GM21528 (cell line): ENCODE data around the gene VAV2.

Source experiments
- ATAC-seq: cut with Tn5 transposase; IDR thresholded peaks from one replicate; pipeline ENCODE4 v1.9.1; 2021; ENCODE audit warnings: mild to moderate bottlenecking, moderate library complexity; ENCODE audit not compliant: unreplicated experiment, low FRiP score

The VAV2 gene

DNA sequence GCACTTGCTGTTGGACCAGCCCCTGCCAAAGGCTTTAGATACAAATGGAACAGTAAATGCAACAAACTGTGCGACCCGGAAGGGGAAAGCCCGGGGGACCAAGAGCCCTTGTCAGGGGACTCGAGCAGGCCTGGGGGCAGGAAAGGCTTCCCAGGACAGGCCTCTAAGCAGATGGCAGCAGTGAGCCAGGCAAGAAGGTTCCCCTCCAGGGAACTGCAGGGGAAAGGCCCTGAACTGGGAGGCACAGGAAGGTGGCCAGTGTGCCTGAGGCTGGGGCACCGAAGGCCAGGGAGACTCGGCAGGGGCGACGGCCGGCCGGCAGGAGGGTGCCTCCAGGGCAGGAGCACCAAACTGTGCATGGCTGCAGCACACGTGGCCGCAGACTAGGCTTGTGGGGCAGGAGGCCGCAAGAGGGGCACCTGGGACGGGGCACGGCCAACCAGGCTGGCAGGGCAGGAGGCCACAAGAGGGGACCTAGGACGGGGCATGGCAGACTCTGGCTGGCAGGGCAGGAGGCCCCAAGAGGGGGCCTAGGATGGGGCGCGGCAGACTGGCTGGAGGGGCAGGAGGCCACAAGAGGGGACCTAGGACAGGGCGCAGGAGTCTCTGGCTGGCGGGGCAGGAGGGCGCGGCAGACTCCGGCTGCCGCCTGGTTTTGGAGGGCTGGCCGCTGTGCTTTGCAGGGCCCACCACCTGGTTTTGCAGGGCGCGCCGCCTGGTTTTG lies 10.0 kb downstream of the VAV2 start:
- no peak for ATAC-seq

DNA sequence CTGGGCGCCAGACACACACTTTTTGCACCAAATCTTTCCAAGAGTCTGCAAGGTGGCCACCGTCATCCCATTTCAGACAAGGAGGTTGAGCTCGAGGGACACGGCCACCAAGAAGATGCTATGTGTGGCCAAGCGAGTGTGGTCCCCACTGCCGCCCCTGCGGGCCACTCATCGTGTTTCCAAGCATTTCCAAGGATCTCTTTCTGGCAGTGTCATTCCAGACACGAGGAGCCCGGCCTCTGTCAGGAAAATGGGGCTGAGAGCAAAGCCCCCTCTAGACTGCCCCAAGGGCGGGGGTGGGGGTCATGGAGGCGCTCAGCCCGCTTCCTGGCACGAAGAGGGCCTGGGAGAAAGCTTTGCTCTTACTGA lies 10.6 kb downstream of the VAV2 start:
- no peak for ATAC-seq

DNA sequence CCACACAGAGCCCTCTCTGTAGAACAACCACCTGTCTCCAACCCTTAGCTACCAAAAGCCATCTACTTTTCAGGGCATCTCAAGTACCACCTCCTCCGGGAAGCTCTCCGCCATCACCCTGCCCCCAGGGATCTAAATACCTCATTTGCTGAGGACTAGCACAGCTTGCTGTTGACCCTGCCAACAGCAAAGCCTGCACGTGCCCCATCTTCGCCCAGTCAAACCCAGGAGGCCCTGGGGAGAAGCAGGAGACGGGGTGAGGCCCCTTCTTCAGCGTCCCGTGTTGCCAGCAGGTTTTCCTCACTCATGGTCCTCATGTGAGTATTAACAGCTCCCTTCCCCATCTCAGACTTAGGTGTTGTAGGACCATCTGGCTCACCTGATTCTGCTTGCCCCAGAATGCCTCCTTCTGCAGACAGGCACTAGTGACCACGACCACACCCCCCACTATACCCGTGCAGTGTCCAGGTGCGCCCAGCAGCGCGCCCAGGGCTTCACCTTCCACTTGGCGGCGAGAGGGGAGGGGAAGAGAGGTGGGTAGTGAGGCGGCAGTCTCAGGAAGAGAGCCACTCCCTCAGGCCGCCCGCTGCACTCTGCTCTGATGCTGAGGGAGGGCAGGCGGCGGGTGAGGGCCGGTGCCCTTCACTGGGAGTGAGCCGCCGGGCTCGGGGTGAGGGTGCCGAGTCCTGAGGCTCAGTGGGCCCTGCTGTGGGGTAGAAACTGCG lies 11.1 kb downstream of the VAV2 start:
- no peak for ATAC-seq

DNA sequence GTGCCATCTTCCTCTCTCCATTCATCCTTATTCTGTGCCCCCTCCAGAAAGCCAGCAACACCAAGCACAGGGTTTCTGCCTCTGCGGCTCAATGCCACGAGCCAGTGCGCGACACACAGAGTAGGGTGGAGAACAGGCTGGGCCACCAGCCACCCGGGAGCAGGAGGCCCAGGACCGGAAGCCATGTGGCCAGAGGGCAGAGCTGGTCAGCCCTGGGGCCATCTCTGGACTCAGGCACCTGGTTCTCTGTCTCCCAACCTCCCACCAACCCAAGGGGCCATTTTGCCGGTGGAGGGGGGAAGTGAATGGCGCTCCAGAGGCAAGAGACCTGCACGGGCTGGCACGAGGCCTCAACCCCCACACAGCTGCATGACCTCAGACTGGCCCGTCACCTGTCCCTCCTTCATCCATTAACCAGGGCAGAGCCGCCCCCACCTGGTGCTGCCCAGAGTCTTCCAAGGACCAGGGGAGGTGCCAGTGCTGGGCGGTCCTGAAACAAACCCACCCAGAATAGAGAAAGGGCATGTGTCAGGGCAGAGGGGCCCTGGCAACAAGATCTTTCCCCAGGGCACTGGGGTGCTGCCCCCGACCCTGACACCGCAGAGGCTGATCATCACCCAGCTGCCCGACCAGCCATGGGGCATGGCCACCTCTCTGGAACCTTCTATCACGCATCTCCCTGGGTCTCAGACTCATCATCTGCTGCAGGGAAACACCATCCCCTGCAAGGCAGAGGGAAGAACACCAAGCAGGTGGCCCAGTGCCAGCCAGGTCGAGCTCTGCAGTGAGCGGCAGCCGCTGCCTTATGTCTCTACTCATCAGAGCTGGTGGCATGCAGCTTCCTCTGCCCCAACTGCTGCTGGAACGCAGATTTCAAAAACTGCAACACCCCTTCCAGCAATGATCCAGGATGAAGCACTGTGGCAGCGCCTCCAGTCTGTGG lies 11.9 kb downstream of the VAV2 start:
- ATAC-seq, result no peak

DNA sequence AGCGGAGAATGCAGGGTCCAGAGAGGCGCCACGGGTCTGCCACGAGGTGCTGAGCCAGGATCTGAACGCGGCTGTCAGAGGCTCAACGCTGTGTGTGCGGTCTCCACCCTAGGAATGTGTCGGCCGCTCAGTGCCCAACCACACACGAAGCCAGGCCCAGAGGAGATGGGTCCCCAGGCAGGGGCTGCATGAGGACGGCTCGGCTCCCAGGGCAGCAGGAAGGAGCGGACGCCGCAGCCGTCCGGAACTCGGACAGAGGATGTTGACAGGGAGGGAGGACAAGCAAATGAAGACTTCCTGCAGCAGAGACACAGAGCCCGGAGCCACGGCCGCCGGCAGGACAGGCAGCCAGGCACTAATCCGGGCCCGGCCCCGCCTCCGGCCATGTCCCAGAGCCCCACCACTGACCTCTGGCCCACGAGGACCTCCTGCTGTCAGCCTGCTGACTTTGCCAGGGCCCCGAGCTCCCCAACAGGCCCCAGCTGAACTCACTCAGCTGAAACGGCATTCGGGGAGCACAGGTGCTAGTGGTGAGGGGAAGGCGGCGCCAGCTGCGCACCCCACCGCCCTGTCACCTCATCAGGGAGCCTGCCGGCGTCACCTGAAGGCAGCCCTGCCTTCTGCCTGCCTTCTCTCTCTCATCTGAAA lies 12.7 kb downstream of the VAV2 start:
- no peak for ATAC-seq

DNA sequence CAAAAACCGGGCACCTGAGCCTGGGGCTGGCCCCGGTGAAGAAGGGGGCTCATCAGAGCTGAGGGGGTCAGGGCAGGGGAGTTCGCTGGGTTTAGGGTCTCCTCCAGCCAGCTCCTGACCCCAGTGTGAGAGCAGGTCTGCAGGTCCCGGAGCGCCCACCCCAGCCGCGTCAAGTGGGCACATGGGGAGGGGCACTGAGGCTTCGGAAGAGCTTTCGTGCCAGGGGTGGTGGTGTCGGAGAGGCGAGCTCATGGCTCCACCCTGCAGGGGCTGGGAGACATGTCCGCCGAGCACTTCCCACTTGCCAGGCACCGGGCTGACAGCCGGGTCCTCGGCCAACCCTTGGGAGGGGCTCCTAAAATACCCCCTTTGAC lies 13.2 kb downstream of the VAV2 start:
- ATAC-seq, result no peak

DNA sequence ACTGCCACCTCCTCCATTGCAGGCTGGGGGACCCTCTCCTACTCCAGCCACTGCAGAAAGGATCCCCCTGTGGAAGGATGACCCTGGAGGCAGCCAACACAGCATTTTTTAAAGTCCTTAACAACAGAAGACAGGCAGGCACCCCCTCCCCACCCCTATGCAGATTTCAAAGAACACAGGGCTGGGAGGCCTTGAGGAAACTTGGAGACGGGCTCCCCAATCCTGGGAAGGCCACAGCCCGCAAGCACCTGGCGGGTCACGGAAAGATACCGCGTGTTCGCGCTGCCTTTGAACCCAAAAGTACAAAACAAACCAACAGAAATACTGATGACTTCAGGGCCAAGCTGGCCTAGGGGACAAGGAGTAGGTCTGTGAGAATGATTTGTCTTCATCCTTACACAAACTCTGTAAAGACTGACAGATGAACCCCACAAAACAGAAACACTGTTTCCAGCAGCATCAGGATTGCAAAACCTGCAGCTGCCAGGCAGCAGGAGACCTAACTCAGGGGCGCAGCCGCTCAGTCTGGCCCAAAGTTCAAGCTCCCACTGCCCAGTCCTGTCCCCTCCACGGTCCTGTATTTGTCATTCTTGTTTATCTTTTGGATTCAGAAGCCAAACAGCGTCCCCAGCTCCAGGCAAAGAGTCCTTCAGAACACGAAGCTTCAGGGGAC lies 13.8 kb downstream of the VAV2 start:
- ATAC-seq, result no peak

DNA sequence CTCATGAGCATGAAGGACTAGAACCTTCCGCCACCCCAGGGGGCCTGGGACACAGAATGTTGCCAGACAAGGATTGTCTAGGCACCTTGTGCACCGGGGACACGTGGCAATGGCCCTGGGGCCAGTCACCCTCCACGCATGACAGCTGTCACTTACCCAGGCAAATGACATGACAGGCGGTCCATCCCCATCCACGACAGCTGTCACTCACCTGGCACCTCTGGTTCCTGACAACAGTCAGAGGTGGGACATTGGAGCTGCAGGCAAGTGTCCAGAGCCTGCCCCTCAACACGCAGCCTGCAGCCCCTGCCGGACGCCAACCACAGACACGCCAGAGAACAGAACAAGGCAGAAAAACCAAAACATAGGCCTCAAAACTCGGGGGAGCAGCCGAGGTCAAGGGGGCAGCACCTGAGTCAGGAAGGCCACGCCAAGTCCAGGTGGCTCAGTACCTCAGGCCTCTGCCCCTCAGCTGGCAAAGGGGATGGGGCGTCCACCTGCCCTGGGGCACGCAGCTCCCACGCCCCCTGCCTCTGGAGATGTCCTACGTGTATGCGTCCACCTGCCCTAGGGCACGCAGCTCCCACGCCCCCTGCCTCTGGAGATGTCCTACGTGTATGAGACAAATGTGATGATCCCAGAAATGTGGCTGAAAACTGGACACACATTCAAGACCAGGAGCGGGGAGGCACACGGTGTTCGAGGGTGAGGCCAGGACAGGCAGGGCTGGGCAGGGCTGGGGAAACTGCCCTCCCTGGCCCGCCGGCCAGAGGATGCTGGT lies 14.5 kb downstream of the VAV2 start:
- no peak for ATAC-seq

DNA sequence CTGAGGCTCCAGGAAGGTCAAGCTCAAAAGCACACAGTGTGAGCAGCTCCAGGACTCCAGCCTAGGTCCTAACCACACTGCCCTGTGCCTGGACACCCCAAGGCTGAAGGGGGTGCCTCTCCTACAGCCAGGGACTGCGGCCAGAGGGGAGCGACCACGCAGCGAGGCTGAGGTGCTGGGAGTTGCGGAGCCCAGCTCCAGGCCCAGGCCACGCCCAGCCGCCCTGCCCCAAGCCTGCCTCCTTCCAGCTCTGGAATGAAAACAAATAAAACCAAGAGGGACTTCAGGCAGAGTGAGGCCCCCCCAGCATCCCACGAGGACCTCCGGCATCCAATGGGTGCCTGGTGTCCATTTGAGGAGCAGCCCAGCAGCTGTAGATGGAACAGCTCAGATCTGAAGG lies 15.2 kb downstream of the VAV2 start:
- no peak for ATAC-seq

DNA sequence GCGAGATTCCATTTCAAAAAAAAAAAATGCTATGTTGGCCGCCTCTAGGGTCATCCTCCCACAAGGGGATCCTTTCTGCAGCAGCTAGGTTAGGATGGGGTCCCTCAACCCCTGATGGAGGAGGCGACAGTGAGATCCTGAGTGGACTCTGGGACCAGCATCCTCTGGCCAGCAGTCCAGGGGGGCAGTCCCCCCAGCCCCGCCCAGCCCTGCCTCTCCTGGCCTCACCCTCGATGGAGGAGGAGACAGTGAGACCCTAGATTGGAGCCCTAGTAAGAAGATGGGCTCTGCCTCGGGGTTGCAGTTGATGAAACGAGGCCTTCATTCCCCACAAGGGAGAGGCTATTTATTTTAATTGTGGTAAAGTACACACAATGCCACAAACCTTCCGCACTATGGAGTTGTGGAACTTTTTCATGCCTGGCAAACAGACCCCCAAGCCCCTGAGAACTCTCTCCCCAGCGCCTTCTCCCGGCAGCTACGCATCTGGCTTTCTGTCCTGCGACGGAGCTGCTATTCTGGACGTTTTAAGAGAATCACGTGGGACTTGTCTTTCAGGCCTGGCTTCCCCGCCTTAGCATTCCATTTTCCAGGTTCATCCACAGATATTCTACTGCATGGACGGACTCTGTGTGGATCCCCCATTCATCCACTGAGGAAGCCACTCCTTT lies 15.8 kb downstream of the VAV2 start:
- no peak for ATAC-seq

DNA sequence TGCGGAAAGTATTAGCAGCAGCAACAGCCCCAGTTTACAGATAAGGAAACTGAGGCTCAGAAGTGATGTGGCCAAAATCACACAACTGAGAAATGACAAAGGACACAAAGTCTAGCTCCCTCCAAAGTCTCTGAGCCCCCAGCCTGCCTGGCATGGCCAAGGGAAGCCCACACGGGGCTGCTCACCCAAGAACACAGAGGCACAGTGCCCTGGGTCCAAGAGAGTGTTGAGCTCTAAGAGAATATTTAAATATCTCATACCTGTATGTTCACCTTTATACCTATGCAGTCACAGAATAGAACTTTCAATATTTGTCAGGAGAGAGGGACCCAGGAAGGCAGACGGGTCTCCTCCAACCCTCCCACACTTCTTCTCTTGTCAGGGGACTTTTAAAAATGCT lies 16.6 kb downstream of the VAV2 start:
- ATAC-seq, result no peak

DNA sequence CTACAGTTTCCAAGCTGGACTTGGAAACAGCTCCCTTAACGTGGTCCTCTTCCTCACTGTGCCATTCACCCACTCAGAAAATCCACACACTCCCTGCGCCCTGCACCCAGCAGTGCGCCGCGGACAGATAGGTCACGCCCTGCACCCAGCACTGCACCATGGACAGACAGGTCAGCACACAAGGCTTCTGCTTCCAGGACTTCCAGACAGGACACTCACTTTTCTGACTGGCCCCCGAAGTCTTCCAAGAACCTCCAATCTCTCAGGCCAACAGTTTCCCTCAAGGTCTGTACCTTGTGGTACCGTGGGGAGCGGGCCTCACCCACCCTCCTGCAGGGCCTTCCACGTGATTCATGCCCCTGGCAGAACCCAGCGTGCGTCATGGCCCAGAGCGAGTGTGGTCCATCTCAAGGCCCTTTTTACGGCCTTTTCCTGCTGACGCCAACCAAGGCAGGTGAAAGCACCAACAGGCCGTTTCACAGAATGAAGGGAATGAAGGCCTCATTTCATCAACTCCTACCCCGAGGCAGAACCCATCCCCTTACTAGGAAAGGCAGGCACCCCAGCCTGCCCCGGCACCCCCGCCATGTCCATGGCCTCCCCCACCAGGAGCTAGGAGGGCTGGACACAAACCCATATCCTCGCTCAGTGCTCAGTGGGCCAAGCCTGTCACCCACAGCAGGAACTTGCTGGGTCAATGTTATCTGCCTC lies 17.3 kb downstream of the VAV2 start:
- ATAC-seq, result no peak

DNA sequence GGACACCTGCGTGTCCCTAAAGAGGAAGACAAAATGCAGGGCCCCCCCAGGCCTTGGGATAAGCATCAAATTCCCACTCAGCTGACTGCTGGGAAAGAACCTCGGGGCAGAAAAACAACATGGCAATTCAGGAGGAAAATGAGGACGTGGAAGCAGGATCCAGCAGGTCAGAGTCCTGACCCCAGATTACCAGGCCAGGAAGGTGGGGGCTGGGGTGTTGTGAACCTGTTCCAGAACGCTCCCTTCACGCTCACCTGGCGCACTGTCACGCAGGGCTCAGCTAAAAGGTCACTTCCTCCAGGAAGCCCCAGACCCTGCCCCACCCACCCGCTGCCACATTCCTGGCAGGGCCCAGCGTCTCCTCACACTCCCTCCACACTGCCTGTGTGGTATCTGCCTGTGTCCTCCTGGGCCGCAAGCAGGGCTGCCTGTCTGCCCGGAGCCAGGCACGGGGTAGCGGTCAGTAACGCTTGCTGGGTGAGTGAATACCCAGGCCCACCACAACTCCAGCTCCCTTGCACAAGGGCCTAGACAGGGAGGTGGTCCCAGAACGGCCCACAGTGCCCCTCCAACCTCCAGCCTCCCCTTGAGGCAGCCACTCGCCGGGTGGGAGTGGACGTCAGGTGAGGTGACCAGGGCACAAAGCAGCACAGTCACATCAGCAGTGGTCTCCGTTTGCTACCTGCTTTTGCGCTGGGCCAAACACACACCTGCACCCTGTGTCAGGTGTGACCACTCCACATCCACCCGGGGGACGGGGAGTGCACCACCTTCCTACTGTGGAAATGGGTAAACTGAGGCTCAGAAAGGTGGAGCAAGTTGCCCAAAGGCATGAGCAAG lies 18.1 kb downstream of the VAV2 start:
- no peak for ATAC-seq

DNA sequence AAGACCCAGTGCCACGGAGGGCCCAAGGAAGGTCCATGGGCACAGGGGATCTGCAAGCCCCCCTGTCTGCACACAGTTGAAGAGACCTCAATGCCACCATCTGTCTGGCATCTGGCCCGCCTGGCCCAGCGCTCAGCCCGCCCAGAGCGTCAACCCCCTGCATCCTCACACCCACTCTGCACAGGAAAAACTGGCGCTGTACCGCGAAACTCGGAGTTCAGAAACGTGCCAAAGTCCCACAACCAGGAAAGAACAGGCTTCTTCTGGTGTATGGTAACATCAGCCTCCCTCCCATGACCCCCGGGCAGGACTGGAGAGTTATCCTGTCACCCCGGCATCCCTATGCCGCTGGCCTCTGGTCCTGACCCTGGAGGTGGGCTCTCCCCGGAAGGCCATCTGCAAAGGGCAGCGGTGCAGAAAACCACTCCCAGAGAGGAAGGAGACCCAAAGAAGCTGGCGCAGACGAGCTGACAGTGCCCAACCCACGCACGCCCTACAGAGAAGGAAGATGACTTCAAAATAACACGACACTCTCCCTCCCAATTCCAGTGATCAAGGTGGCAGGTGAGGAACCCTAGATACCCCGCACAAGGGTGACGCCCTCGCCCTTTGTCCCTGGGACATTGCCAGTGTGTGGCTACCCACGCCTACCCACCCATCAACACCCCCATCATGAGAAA lies 18.9 kb downstream of the VAV2 start:
- ATAC-seq, result no peak

DNA sequence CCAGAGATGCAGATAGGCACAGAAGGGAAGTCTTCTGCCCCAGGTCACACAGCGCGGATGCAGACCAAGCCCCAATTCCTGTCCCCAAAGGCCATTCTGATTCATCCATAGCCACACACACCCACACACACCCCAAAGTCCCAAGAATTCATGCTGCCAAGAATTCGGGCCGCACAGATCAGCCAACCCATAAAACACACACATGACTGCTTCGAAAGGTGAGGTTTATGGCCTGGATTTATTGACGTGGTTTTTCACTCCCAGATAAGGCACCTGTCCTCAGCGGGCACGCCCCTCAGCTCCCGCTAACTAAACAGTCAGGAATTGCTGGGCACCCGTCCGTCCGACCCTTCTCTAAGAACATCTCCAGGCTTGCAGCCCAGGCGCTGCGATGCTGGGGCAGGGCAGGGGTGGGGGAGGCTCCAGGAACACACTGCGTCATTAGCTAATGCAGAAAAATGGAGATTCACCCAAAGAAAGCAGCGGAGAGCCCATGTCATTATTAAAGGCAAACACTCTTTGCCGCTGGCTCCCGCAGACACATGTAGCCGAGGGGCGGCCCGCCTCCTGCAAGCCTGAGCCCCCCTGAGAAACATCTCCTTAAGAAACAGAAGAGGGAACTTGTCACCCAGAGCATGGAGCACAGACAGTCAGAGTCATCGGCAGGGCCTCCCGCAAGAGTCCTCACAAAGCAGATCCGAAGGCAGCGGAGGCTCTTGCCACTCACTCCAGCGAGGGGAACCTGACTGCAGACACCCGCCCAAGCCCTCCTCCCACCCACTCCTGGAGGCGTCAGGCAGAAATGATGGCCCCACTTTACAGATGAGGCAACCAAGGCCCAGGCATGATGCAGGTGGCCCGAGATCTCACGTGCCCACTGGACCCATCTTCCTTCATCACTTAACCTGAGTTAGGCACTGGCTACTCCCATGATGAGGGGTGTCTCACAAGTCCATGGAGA lies 19.9 kb downstream of the VAV2 start:
- no peak for ATAC-seq
